Measurements from ENCODE around the gene USE1.

The USE1 gene

GRCh38 chr19:17266589-17266974 is 51.4 kb downstream of the USE1 start:
- H3K9me3 ChIP-seq (replicated peaks; ENCODE audit: low read length) = no peaks in the 10 kb centered on the region
- H3K4me3 ChIP-seq (ENCODE audit: low read length) = no peak overlapping the region
- peaks cover 14% of the 10 kb centered on the region for H3K36me3 ChIP-seq (ENCODE audit: insufficient read depth, low read length)
- no peak overlapping the region for H3K9ac ChIP-seq (ENCODE audit: low read depth, low read length)
- H3K4me1 ChIP-seq (ENCODE audit: control insufficient read depth, insufficient read depth, low read length) = peaks cover 6% of the 10 kb centered on the region
- H3K4me2 ChIP-seq (ENCODE audit: low read length) = no peak overlapping the region
- H3K27me3 ChIP-seq (ENCODE audit: control insufficient read depth, insufficient read depth, low read length) = no peaks in the 10 kb centered on the region

GRCh38 chr19:17266975-17267788 is 52.0 kb downstream of the USE1 start, which contains the start of gene BABAM1:
TSS of gene BABAM1 (plus strand) at chr19:17267443. CDS start at chr19:17268807, 1,364 bp downstream.
- Histone ChIP-seq H3K4me2 (ENCODE audit: low read length) (peak within 1 kb of the TSS; percentile 89), H3K36me3 (ENCODE audit: insufficient read depth, low read length) (peaks cover 17% of the 10 kb centered on the region), H3K4me1 (ENCODE audit: control insufficient read depth, insufficient read depth, low read length) (peaks cover 6% of the 10 kb centered on the region), H3K27me3 (ENCODE audit: control insufficient read depth, insufficient read depth, low read length) (no peaks in the 10 kb centered on the region), H3K9me3 (replicated peaks; ENCODE audit: low read length) (no peaks in the 10 kb centered on the region), H3K9ac (ENCODE audit: low read depth, low read length) (peak within 1 kb of the TSS; percentile 87), H3K4me3 (ENCODE audit: low read length) (peak within 1 kb of the TSS; percentile 84)

- Histone ChIP-seq H3K36me3 (ENCODE audit: insufficient read depth, low read length) (peaks cover 22% of the 10 kb centered on the region), H3K4me3 (ENCODE audit: low read length) (no peak overlapping the region), H3K27me3 (ENCODE audit: control insufficient read depth, insufficient read depth, low read length) (no peaks in the 10 kb centered on the region), H3K9ac (ENCODE audit: low read depth, low read length) (peak overlapping the region; percentile 25), H3K4me1 (ENCODE audit: control insufficient read depth, insufficient read depth, low read length) (peaks cover 6% of the 10 kb centered on the region), H3K9me3 (replicated peaks; ENCODE audit: low read length) (no peaks in the 10 kb centered on the region), H3K4me2 (ENCODE audit: low read length) (peak overlapping the region; percentile 89)
Measured at GRCh38 chr19:17268754-17269153, 53.6 kb downstream of the USE1 start.
